K562 (cell line): Measurements from ENCODE around the gene RPTOR. TPM values are rescaled to one million over a fixed set of nuclear protein-coding genes. Genes with fewer than 3 reads are reported as not detected.

Experiments used
- ATAC-seq: fragments of 200-7000 bp; cut with Tn5 transposase; 3 replicates; pipeline ENCODE4 v1.9.1; 2020; ENCODE audit warnings: moderate library complexity
- BruUV-seq: library from RNA; stranded (reverse); fragments of 400-500 nt; replicated peaks from 2 replicates; lab custom pipeline; 2021; lab: Mats Ljungman, UMichigan
- CTCF ChIA-PET: fragments of 300-600 bp; formaldehyde crosslinking; extraction: SDS; loops from one replicate; lab custom pipeline; 2021; ENCODE audit warnings: low intra/inter-chr PET ratio; lab: Yijun Ruan, JAX
- POLR2A ChIA-PET: fragments of 300-600, 350-650 bp; sonication (Branson Sonifier 250); formaldehyde crosslinking; extraction: SDS; loops from one replicate; lab custom pipeline; 2021; ENCODE audit warnings: antibody characterized with exemption, inconsistent platforms; lab: Yijun Ruan, JAX
- DNase-seq, 4 experiments: peaks; one replicate each; pipeline versions ENCODE4 v3.0.0 to v3.0.0-alpha.2; 2011 to 2018; ENCODE audit warnings: low spot score in 3 of 4, mixed read lengths in 3 of 4; ENCODE audit errors: extremely low read depth in 1 of 4
- FAIRE-seq: peaks from 2 replicates; lab custom pipeline; 2011; peaks lifted over from hg19 to GRCh38; lab: Jason Lieb, UNC
- H2AFZ ChIP-seq: 2 replicates; pipeline ENCODE4 v1.6.0; 2011; ENCODE audit warnings: low read depth, low read length, control low read depth, inconsistent platforms
- H3K27ac ChIP-seq: fragments of 200-600 bp; 3 replicates; pipeline ENCODE4 v1.8.0; 2011; ENCODE audit warnings: low read depth, mild to moderate bottlenecking, control low read depth, inconsistent platforms, low read length, moderate library complexity, mixed read lengths; ENCODE audit errors: extremely low read depth
- H3K27me3 ChIP-seq, 2 experiments: fragments of 300-600 bp in 1 of 2; 2 replicates in 1 of 2; 3 replicates in 1 of 2; pipeline versions ENCODE4 v1.6.0 to v1.8.0; 2011; ENCODE audit warnings: inconsistent platforms in 2 of 2, low read length in 2 of 2, mild to moderate bottlenecking in 1 of 2, mixed read lengths in 1 of 2, moderate library complexity in 1 of 2; ENCODE audit not compliant: control insufficient read depth in 2 of 2, insufficient read depth in 2 of 2
- H3K36me3 ChIP-seq: fragments of 300-600 bp; 3 replicates; pipeline ENCODE4 v1.8.0; 2011; ENCODE audit warnings: mild to moderate bottlenecking, low read length, inconsistent platforms; ENCODE audit not compliant: control insufficient read depth, insufficient read depth
- H3K4me1 ChIP-seq, 2 experiments: fragments of 200-600 bp in 1 of 2; replicated peaks in 1 of 2; 2 replicates in 1 of 2; 3 replicates in 1 of 2; pipeline versions ENCODE4 v1.5.1 to v1.8.0; 2011; ENCODE audit warnings: inconsistent platforms in 2 of 2, low read length in 2 of 2, mild to moderate bottlenecking in 1 of 2, mixed read lengths in 1 of 2, moderate library complexity in 1 of 2; ENCODE audit not compliant: control insufficient read depth in 2 of 2, insufficient read depth in 2 of 2
- H3K4me2 ChIP-seq: 2 replicates; pipeline ENCODE4 v1.6.1; 2011; ENCODE audit warnings: low read length, control low read depth, inconsistent platforms, mixed read lengths; ENCODE audit not compliant: insufficient read depth
- H3K4me3 ChIP-seq: fragments of 200-600 bp; sonication (generic), shearing (Covaris generic); 2 replicates; pipeline ENCODE4 v1.5.1; 2016; ENCODE audit warnings: control low read depth, inconsistent platforms
- H3K79me2 ChIP-seq: fragments of 200-600 bp; 3 replicates; pipeline ENCODE4 v1.8.0; 2011; ENCODE audit warnings: low read length, inconsistent platforms; ENCODE audit not compliant: control insufficient read depth, insufficient read depth
- H3K9ac ChIP-seq, 2 experiments: 2 replicates each; pipeline versions ENCODE4 v1.6.0 to v1.6.1; 2011; ENCODE audit warnings: low read depth in 2 of 2, low read length in 2 of 2, control low read depth in 1 of 2, inconsistent platforms in 1 of 2, mild to moderate bottlenecking in 1 of 2, mixed read lengths in 1 of 2; ENCODE audit not compliant: insufficient read depth in 1 of 2
- H3K9me1 ChIP-seq: one replicate; pipeline ENCODE4 v1.6.0; 2011; ENCODE audit warnings: inconsistent platforms, mild to moderate bottlenecking, low read length, moderate library complexity; ENCODE audit not compliant: control insufficient read depth, insufficient read depth
- H3K9me3 ChIP-seq: replicated peaks from 2 replicates; pipeline ENCODE4 v1.5.1; 2011; ENCODE audit warnings: low read depth, low read length, inconsistent platforms; ENCODE audit not compliant: control insufficient read depth, insufficient read depth
- H4K20me1 ChIP-seq: replicated peaks from 2 replicates; pipeline ENCODE4 v1.6.1; 2011; ENCODE audit warnings: low read length, inconsistent platforms, mixed read lengths; ENCODE audit not compliant: control insufficient read depth, insufficient read depth
- BRD4 ChIP-seq: fragments of 200-600 bp; sonication (generic); IDR thresholded peaks from 2 replicates; pipeline ENCODE4 v1.6.1; 2017; ENCODE audit warnings: inconsistent platforms
- RBM25 ChIP-seq: fragments of 200-400 bp; formaldehyde crosslinking; IDR thresholded peaks from 2 replicates; pipeline ENCODE4 v1.6.1; 2018; ENCODE audit warnings: low read length, low read depth, moderate library complexity; ENCODE audit not compliant: severe bottlenecking
- ZNF146 ChIP-seq: IDR thresholded peaks from one replicate; pipeline ENCODE4 v1.6.1; 2018; ENCODE audit warnings: missing compliant biosample characterization; ENCODE audit not compliant: unreplicated experiment
- WGBS: fragments of 100-300 bp; shearing (Covaris generic); methylation state at CpG from one replicate; pipeline ENCODE4 v1.1.6; 2016; ENCODE audit warnings: low coverage, mixed read lengths; ENCODE audit not compliant: insufficient coverage; ENCODE audit errors: missing lambda C conversion rate; 5-methylcytosine and 5-hydroxymethylcytosine counted together
- in situ Hi-C: fragments of 300-500 bp; cut with MboI; formaldehyde crosslinking; loops from 4 replicates; pipeline ENCODE4 v1.15.0; 2018; ENCODE audit warnings: inconsistent platforms, mixed read lengths
- intact Hi-C: fragments of 100-400 bp; cut with micrococcal nuclease; formaldehyde crosslinking; loops from 2 replicates; pipeline ENCODE4 v1.14.2; 2022
- polyA plus RNA-seq, 8 experiments: library from polyadenylated mRNA; depleted of rRNA in 4 of 8; stranded (reverse) in 5 of 8; unstranded in 3 of 8; fragments of >200 nt; fragmentation: Nextera tagmentation in 2 of 8; fragmentation: Illumina TruSeq in 1 of 8; extraction: Ambion mirVana in 2 of 8; extraction: Trizol in 1 of 8; gene quantifications; 2 replicates each; pipeline versions ENCODE4 v1.2.1 to v1.2.3, GENCODE V29; 2011 to 2014; ENCODE audit warnings: inconsistent platforms in 1 of 8, missing spikeins in 1 of 8
- total RNA-seq, 7 experiments: library from RNA; depleted of rRNA in 6 of 7; stranded (reverse); fragments of >200 nt in 6 of 7; fragmentation: Illumina TruSeq in 2 of 7; extraction: Trizol in 2 of 7; gene quantifications; 2 replicates each; pipeline versions ENCODE4 v1.2.1 to v1.2.3, GENCODE V29; 2011 to 2021; ENCODE audit warnings: low replicate concordance in 1 of 7
- TF ChIP-seq, protein P1 (sequence below): fragments of 450-650 bp; formaldehyde crosslinking; conservative IDR thresholded peaks from 2 replicates; pipeline ENCODE4 v1.4.0; 2022; ENCODE audit warnings: mild to moderate bottlenecking, missing genetic modification characterization

The RPTOR gene
- total and polyA plus RNA-seq, 9 of the 15 experiments (the other 6 are each of a cell fraction or from before 2014, with no cell fraction given), result 0.24 to 54.1 (median 10.2) TPM

DNA sequence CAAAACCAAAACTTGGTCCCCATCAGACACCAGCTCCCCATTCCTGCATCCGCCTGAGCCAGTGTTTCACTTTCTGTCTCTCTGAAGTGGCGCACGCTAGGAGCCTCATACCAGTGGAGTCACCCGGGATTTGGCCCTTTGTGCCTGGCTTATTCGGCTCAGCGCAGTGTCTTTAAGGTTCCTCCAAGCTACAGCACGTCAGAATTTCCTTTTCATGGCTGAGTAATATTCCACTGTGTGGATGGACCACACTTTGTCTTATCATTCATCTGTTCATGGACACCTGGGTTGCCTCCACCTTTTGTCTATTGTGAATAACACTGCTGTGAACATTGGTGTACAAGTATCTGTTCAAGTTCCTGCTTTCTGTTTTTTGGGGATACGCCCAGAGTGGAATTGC is 401.8 kb downstream of the RPTOR start:
- intact Hi-C loops (no loop called here), in situ Hi-C loops (no loop called here)
- ATAC-seq, result no peak
- Histone ChIP-seq H3K4me1 (peaks cover 0 to 8% of the 10 kb centered on the region in 2 experiments; a peak in 1 of 5 replicates), H3K9me3 (no peaks in the 10 kb centered on the region), H3K27me3 (no peaks in the 10 kb centered on the region), H3K9me1 (no peaks in the 10 kb centered on the region), H3K79me2 (no peaks in the 10 kb centered on the region), H3K4me2 (no peak overlapping the region), H3K36me3 (peaks cover 42% of the 10 kb centered on the region; the same call in 1 of the 3 replicates), H2AFZ (no peak overlapping the region), H3K9ac (no peak overlapping the region), H4K20me1 (no peaks in the 10 kb centered on the region), H3K27ac (no peak overlapping the region), H3K4me3 (no peak overlapping the region)
- ChIA-PET POLR2A (no interaction called here), CTCF (no interaction called here)
- no TSS peak for BruUV-seq
- no peak for FAIRE-seq
- WGBS, result 90% methylated on average over 8 of the region's 8 CpGs
- no peak for TF ChIP-seq BRD4
- TF ChIP-seq RBM25, result peak; percentile 69
- peak; percentile 95 for TF ChIP-seq ZNF146 (CRISPR knock-in tag)
- TF ChIP-seq, protein P1, sequence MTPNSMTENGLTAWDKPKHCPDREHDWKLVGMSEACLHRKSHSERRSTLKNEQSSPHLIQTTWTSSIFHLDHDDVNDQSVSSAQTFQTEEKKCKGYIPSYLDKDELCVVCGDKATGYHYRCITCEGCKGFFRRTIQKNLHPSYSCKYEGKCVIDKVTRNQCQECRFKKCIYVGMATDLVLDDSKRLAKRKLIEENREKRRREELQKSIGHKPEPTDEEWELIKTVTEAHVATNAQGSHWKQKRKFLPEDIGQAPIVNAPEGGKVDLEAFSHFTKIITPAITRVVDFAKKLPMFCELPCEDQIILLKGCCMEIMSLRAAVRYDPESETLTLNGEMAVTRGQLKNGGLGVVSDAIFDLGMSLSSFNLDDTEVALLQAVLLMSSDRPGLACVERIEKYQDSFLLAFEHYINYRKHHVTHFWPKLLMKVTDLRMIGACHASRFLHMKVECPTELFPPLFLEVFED, result no peak
- no peak for DNase-seq
